H1 (cell line): ENCODE results near the gene BORCS6. TPM values are rescaled to one million over a fixed set of nuclear protein-coding genes. Genes with fewer than 3 reads are reported as not detected.

Source experiments
- CHD1 ChIP-seq: IDR thresholded peaks from 2 replicates; pipeline ENCODE4 v1.6.1; 2012; ENCODE audit warnings: low read depth, low read length, improper control_type of control experiment
- CHD2 ChIP-seq: IDR thresholded peaks from 2 replicates; pipeline ENCODE4 v1.6.1; 2012; ENCODE audit warnings: low read length, improper control_type of control experiment
- EP300 ChIP-seq, 2 experiments: IDR thresholded peaks; 1 replicate in 1 of 2; 2 replicates in 1 of 2; pipeline ENCODE4 v1.6.1; 2011 to 2012; ENCODE audit warnings: low read depth in 2 of 2, low read length in 2 of 2, mild to moderate bottlenecking in 2 of 2, borderline replicate concordance in 1 of 2, inconsistent platforms in 1 of 2, moderate library complexity in 1 of 2
- HDAC2 ChIP-seq, 2 experiments: fragments of 300-600 bp in 1 of 2; sonication (generic) in 1 of 2; IDR thresholded peaks; 2 replicates each; pipeline ENCODE4 v1.6.1; 2011 to 2012; ENCODE audit warnings: low read depth in 2 of 2, low read length in 2 of 2, mild to moderate bottlenecking in 2 of 2, moderate library complexity in 2 of 2, borderline replicate concordance in 1 of 2, inconsistent platforms in 1 of 2
- HDAC6 ChIP-seq: IDR thresholded peaks from one replicate; pipeline ENCODE4 v1.7.1; 2012; ENCODE audit warnings: low read depth, mild to moderate bottlenecking, inconsistent platforms, low read length, moderate library complexity
- JUND ChIP-seq: IDR thresholded peaks from 2 replicates; pipeline ENCODE4 v1.6.1; 2011; ENCODE audit warnings: mild to moderate bottlenecking, improper control_type of control experiment, low read length
- KDM4A ChIP-seq: IDR thresholded peaks from one replicate; pipeline ENCODE4 v1.7.1; 2012; ENCODE audit warnings: low read depth, mild to moderate bottlenecking, moderate library complexity, low read length, inconsistent platforms; ENCODE audit not compliant: severe bottlenecking
- MAFK ChIP-seq: IDR thresholded peaks from 2 replicates; pipeline ENCODE4 v1.6.1; 2012; ENCODE audit warnings: low read depth, mild to moderate bottlenecking, improper control_type of control experiment, low read length
- NRF1 ChIP-seq: IDR thresholded peaks from 2 replicates; pipeline ENCODE4 v1.6.1; 2011; ENCODE audit warnings: mild to moderate bottlenecking, low read depth, low read length, improper control_type of control experiment
- PHF8 ChIP-seq: fragments of 200-600 bp; sonication (generic); conservative IDR thresholded peaks from 2 replicates; pipeline ENCODE4 v1.7.1; 2012; ENCODE audit warnings: low read depth, mild to moderate bottlenecking, inconsistent platforms, low read length, moderate library complexity
- POU5F1 ChIP-seq: IDR thresholded peaks from 2 replicates; pipeline ENCODE4 v1.6.1; 2011; ENCODE audit warnings: low read depth, mild to moderate bottlenecking, low read length, moderate library complexity
- RFX5 ChIP-seq: IDR thresholded peaks from 2 replicates; pipeline ENCODE4 v1.6.1; 2011; ENCODE audit warnings: low read depth, low read length, improper control_type of control experiment, borderline replicate concordance
- SIRT6 ChIP-seq: IDR thresholded peaks from one replicate; pipeline ENCODE4 v1.7.1; 2012; ENCODE audit warnings: low read length, inconsistent platforms
- SP1 ChIP-seq: IDR thresholded peaks from 2 replicates; pipeline ENCODE4 v1.6.1; 2011; ENCODE audit warnings: low read depth, low read length
- SP4 ChIP-seq: IDR thresholded peaks from 2 replicates; pipeline ENCODE4 v1.6.1; 2012; ENCODE audit warnings: low read length, inconsistent platforms
- SRF ChIP-seq: IDR thresholded peaks from 2 replicates; pipeline ENCODE4 v1.6.1; 2011; ENCODE audit warnings: mild to moderate bottlenecking, low read depth, low read length, moderate library complexity
- SUZ12 ChIP-seq: fragments of 200-600 bp; sonication (generic); IDR thresholded peaks from 2 replicates; pipeline ENCODE4 v1.6.1; 2012; ENCODE audit warnings: mild to moderate bottlenecking, inconsistent platforms, low read length, moderate library complexity, mixed read lengths
- TAF7 ChIP-seq: optimal IDR thresholded peaks from 2 replicates; pipeline ENCODE3; 2011; ENCODE audit warnings: low read depth, mild to moderate bottlenecking, inconsistent platforms, low read length, moderate library complexity, borderline replicate concordance
- TBP ChIP-seq: IDR thresholded peaks from 2 replicates; pipeline ENCODE4 v1.6.1; 2011; ENCODE audit warnings: low read depth, low read length, improper control_type of control experiment
- polyA plus RNA-seq, 7 experiments: library from polyadenylated mRNA; depleted of rRNA in 3 of 7; stranded (reverse) in 5 of 7; unstranded in 2 of 7; fragments of >200 nt in 5 of 7; fragments of 200-250 nt in 2 of 7; gene quantifications; 1 replicate in 5 of 7; 2 replicates in 1 of 7; 4 replicates in 1 of 7; pipeline versions ENCODE4 v1.2.1 to v1.2.3, GENCODE V29; 2011 to 2013; ENCODE audit warnings: missing spikeins in 2 of 7, mixed read lengths in 2 of 7
- total RNA-seq: library from RNA; stranded (reverse); fragmentation: NEBNext Ultra II Directional; extraction: Animal tissue kit (Norgen Biotek cat#: 25700); gene quantifications from 2 replicates; pipeline ENCODE4 v1.2.1, GENCODE V29; 2021
- TF ChIP-seq, protein P1 (sequence below): IDR thresholded peaks from 2 replicates; pipeline ENCODE4 v1.6.1; 2012; ENCODE audit warnings: inconsistent platforms
- TF ChIP-seq, protein P2 (sequence below), 3 experiments: IDR thresholded peaks; 1 replicate in 2 of 3; 2 replicates in 1 of 3; pipeline versions ENCODE4 v1.5.1 to v1.6.1; 2011; ENCODE audit warnings: low read length in 3 of 3, mild to moderate bottlenecking in 3 of 3, inconsistent platforms in 2 of 3, low read depth in 1 of 3, moderate library complexity in 1 of 3; ENCODE audit not compliant: insufficient read depth in 1 of 3; ENCODE audit errors: control extremely low read depth in 1 of 3

The BORCS6 gene
- total and polyA plus RNA-seq, 2 of the 8 experiments (the other 6 are each of a cell fraction or from before 2014, with no cell fraction given), result 3.3 to 3.6 TPM

DNA sequence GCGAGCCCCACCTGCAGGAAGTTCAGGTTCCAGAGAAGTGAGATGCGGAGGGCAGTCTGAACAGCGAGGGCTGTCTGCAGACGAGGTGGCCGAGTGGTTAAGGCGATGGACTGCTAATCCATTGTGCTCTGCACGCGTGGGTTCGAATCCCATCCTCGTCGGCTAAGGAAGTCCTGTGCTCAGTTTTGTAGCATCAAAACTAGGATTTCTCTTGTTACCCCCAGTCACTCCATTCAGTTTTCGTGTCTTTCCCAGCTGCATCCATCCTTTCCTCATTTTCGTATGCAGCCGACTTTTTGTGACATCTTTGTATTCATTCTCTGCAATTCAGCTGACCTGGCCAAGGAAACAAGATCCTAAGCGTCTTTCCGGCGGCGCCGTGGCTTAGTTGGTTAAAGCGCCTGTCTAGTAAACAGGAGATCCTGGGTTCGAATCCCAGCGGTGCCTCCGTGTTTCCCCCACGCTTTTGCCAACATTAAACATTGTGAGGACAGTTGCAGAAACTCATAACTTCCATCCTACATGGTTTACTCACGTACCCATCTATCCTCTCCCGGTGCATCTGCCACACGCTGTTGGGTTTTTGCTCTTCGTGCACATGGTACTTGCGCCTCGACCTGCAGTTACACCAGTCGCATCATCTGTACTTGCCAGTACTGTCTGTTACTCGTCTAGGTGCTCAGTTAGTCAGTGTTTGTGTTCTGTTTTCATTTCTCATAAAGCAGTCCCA lies 3.0 kb downstream of the BORCS6 start (continued):
- TF ChIP-seq HDAC6, result peak; percentile 44
- no peak for TF ChIP-seq RFX5
- no peak for TF ChIP-seq CHD1
- 0 out of 2 replicates have a peak, but pooled peaks have one; percentile 46 for TF ChIP-seq POU5F1
- no peak for TF ChIP-seq SIRT6
- TF ChIP-seq EP300 (IDR thresholded peaks at IDR 0.05; ENCODE audit: borderline replicate concordance in 1 of 2, low read depth in 2 of 2, low read length in 2 of 2), result 0 out of 3 replicates have a peak, but pooled peaks of 1 of the 2 experiments have one; percentile 23
- TF ChIP-seq SRF, result no peak
- no peak for TF ChIP-seq KDM4A
- TF ChIP-seq HDAC2 (IDR thresholded peaks at IDR 0.05; ENCODE audit: borderline replicate concordance in 1 of 2, low read depth in 2 of 2, low read length in 2 of 2), result 0 out of 4 replicates have a peak, but pooled peaks of 1 of the 2 experiments have one; percentile 61
- TF ChIP-seq MAFK, result no peak; the same call in 1 of the 2 replicates
- TF ChIP-seq SP4, result peak; percentile 71; the same call in 1 of the 2 replicates
- no peak for TF ChIP-seq PHF8
- TF ChIP-seq, protein P1, sequence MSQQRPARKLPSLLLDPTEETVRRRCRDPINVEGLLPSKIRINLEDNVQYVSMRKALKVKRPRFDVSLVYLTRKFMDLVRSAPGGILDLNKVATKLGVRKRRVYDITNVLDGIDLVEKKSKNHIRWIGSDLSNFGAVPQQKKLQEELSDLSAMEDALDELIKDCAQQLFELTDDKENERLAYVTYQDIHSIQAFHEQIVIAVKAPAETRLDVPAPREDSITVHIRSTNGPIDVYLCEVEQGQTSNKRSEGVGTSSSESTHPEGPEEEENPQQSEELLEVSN, result peak; percentile 35; the same call in 1 of the 2 replicates
- TF ChIP-seq SP1, result no peak
- TF ChIP-seq, protein P2, sequence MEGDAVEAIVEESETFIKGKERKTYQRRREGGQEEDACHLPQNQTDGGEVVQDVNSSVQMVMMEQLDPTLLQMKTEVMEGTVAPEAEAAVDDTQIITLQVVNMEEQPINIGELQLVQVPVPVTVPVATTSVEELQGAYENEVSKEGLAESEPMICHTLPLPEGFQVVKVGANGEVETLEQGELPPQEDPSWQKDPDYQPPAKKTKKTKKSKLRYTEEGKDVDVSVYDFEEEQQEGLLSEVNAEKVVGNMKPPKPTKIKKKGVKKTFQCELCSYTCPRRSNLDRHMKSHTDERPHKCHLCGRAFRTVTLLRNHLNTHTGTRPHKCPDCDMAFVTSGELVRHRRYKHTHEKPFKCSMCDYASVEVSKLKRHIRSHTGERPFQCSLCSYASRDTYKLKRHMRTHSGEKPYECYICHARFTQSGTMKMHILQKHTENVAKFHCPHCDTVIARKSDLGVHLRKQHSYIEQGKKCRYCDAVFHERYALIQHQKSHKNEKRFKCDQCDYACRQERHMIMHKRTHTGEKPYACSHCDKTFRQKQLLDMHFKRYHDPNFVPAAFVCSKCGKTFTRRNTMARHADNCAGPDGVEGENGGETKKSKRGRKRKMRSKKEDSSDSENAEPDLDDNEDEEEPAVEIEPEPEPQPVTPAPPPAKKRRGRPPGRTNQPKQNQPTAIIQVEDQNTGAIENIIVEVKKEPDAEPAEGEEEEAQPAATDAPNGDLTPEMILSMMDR (IDR thresholded peaks at IDR 0.05; ENCODE audit: control extremely low read depth in 1 of 3, insufficient read depth in 1 of 3, low read depth in 1 of 3, low read length in 3 of 3), result peak in 1 of 3 experiments; percentile 34; a peak in 2 of 4 replicates
- peak; percentile 98 for TF ChIP-seq TBP
- TF ChIP-seq JUND, result no peak
- no peak for TF ChIP-seq CHD2
- TF ChIP-seq SUZ12, result no peak
- TF ChIP-seq TAF7, result peak; percentile 55
- peak; percentile 24; the same call in 1 of the 2 replicates for TF ChIP-seq NRF1
